IMR-90 (cell line): Measurements from ENCODE around the gene COL2A1.

ENCODE experiments used
- BHLHE40 ChIP-seq: fragments of 150-350 bp; IDR thresholded peaks from 2 replicates; pipeline ENCODE4 v1.6.1; 2016; ENCODE audit warnings: mild to moderate bottlenecking, low read depth, low read length
- FOS ChIP-seq: fragments of 150-350 bp; IDR thresholded peaks from 2 replicates; pipeline ENCODE4 v1.6.1; 2016; ENCODE audit warnings: low read depth, low read length
- MAFK ChIP-seq: IDR thresholded peaks from 2 replicates; pipeline ENCODE4 v1.6.1; 2012; ENCODE audit warnings: low read depth, low read length, improper control_type of control experiment
- MAZ ChIP-seq: IDR thresholded peaks from 2 replicates; pipeline ENCODE4 v1.6.1; 2012; ENCODE audit warnings: low read depth, mild to moderate bottlenecking, low read length, improper control_type of control experiment, moderate library complexity, borderline replicate concordance
- MXI1 ChIP-seq: IDR thresholded peaks from 2 replicates; pipeline ENCODE4 v1.6.1; 2012; ENCODE audit warnings: low read depth, mild to moderate bottlenecking, low read length, moderate library complexity, borderline replicate concordance
- POLR2A ChIP-seq: IDR thresholded peaks from 2 replicates; pipeline ENCODE4 v1.6.1; 2012; ENCODE audit warnings: mild to moderate bottlenecking, low read depth, low read length
- RCOR1 ChIP-seq: IDR thresholded peaks from 2 replicates; pipeline ENCODE4 v1.6.1; 2012; ENCODE audit warnings: mild to moderate bottlenecking, low read length, improper control_type of control experiment; ENCODE audit not compliant: insufficient replicate concordance
- RFX5 ChIP-seq: IDR thresholded peaks from 2 replicates; pipeline ENCODE4 v1.8.0; 2012; ENCODE audit warnings: low read depth, mild to moderate bottlenecking, low read length, moderate library complexity
- SMC3 ChIP-seq: fragments of 150-350 bp; IDR thresholded peaks from 2 replicates; pipeline ENCODE4 v1.6.1; 2016; ENCODE audit warnings: low read depth, mild to moderate bottlenecking, antibody characterized with exemption, low read length, moderate library complexity
- TF ChIP-seq, protein P1 (sequence below): conservative IDR thresholded peaks from 2 replicates; pipeline ENCODE4 v1.5.1; 2012; ENCODE audit warnings: mild to moderate bottlenecking, low read depth, low read length, improper control_type of control experiment
- TF ChIP-seq, protein P2 (sequence below): fragments of 150-350 bp; IDR thresholded peaks from 2 replicates; pipeline ENCODE4 v1.6.1; 2016; ENCODE audit warnings: low read depth, mild to moderate bottlenecking, low read length, moderate library complexity, borderline replicate concordance
- TF ChIP-seq, protein P3 (sequence below): fragments of 150-350 bp; IDR thresholded peaks from 2 replicates; pipeline ENCODE4 v1.6.1; 2017; ENCODE audit warnings: mild to moderate bottlenecking, antibody characterized with exemption, low read length, low read depth

DNA sequence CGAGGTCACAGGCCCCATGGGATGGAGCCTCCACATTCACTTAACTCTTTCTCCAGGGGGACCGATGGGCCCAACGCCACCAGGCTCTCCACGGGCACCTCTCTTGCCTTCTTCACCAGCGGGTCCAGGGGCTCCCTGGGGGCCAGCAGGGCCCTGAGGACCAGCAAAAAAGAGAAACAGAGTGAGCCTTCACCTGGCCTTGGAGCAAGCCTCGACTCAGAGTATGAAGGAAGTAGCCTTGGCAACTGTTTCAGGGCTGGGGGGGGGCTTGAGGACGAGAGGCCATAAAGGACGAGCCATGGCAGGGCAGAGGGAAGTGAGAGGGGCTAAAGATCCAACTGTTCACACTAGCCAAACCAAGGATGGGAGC, 18.0 kb downstream of the COL2A1 start:
- TF ChIP-seq MAZ, result no peak
- no peak for TF ChIP-seq BHLHE40
- TF ChIP-seq, protein P1, sequence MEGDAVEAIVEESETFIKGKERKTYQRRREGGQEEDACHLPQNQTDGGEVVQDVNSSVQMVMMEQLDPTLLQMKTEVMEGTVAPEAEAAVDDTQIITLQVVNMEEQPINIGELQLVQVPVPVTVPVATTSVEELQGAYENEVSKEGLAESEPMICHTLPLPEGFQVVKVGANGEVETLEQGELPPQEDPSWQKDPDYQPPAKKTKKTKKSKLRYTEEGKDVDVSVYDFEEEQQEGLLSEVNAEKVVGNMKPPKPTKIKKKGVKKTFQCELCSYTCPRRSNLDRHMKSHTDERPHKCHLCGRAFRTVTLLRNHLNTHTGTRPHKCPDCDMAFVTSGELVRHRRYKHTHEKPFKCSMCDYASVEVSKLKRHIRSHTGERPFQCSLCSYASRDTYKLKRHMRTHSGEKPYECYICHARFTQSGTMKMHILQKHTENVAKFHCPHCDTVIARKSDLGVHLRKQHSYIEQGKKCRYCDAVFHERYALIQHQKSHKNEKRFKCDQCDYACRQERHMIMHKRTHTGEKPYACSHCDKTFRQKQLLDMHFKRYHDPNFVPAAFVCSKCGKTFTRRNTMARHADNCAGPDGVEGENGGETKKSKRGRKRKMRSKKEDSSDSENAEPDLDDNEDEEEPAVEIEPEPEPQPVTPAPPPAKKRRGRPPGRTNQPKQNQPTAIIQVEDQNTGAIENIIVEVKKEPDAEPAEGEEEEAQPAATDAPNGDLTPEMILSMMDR, result no peak
- TF ChIP-seq POLR2A, result no peak
- TF ChIP-seq SMC3, result no peak
- TF ChIP-seq, protein P2, sequence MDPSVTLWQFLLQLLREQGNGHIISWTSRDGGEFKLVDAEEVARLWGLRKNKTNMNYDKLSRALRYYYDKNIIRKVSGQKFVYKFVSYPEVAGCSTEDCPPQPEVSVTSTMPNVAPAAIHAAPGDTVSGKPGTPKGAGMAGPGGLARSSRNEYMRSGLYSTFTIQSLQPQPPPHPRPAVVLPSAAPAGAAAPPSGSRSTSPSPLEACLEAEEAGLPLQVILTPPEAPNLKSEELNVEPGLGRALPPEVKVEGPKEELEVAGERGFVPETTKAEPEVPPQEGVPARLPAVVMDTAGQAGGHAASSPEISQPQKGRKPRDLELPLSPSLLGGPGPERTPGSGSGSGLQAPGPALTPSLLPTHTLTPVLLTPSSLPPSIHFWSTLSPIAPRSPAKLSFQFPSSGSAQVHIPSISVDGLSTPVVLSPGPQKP, result no peak
- TF ChIP-seq RCOR1, result no peak
- no peak for TF ChIP-seq MXI1
- TF ChIP-seq, protein P3, sequence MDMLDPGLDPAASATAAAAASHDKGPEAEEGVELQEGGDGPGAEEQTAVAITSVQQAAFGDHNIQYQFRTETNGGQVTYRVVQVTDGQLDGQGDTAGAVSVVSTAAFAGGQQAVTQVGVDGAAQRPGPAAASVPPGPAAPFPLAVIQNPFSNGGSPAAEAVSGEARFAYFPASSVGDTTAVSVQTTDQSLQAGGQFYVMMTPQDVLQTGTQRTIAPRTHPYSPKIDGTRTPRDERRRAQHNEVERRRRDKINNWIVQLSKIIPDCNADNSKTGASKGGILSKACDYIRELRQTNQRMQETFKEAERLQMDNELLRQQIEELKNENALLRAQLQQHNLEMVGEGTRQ, result no peak
- TF ChIP-seq MAFK, result no peak
- no peak for TF ChIP-seq FOS
- TF ChIP-seq RFX5, result no peak
